HepG2 (cell line): ENCODE measurements around the gene SRSF12. TPM values are rescaled to one million over a fixed set of nuclear protein-coding genes. Genes with fewer than 3 reads are reported as not detected.

Source experiments
- GPN1 ChIP-seq: sonication (generic); formaldehyde crosslinking; IDR thresholded peaks from 2 replicates; pipeline ENCODE4 v1.5.1; 2020; ENCODE audit warnings: missing genetic modification reagents, borderline replicate concordance
- KAT7 ChIP-seq: IDR thresholded peaks from 2 replicates; pipeline ENCODE4 v1.6.1; 2018; ENCODE audit warnings: borderline replicate concordance, missing compliant biosample characterization
- KMT2A ChIP-seq: sonication (generic); formaldehyde crosslinking; IDR thresholded peaks from 2 replicates; pipeline ENCODE4 v1.4.0; 2020; ENCODE audit warnings: missing genetic modification reagents
- YEATS4 ChIP-seq: sonication (generic); formaldehyde crosslinking; IDR thresholded peaks from 2 replicates; pipeline ENCODE4 v1.4.0; 2020; ENCODE audit warnings: missing genetic modification reagents, borderline replicate concordance
- ZBTB7A ChIP-seq: sonication (generic); formaldehyde crosslinking; IDR thresholded peaks from 2 replicates; pipeline ENCODE4 v1.8.0; 2022; ENCODE audit warnings: mild to moderate bottlenecking, missing genetic modification reagents
- ZNF138 ChIP-seq: sonication (generic); formaldehyde crosslinking; IDR thresholded peaks from 2 replicates; pipeline ENCODE4 v1.5.0; 2020; ENCODE audit warnings: mild to moderate bottlenecking, low read depth, missing genetic modification reagents
- ZNF337 ChIP-seq: sonication (generic); formaldehyde crosslinking; IDR thresholded peaks from 2 replicates; pipeline ENCODE4 v1.5.1; 2020; ENCODE audit warnings: missing genetic modification reagents, low read depth, mild to moderate bottlenecking, borderline replicate concordance
- ZNF672 ChIP-seq: sonication (generic); formaldehyde crosslinking; IDR thresholded peaks from 2 replicates; pipeline ENCODE4 v1.8.1; 2022; ENCODE audit warnings: missing genetic modification reagents
- polyA plus RNA-seq, 8 experiments: library from polyadenylated mRNA; depleted of rRNA in 3 of 8; stranded (reverse) in 7 of 8; unstranded in 1 of 8; fragments of >200 nt; fragmentation: Illumina TruSeq in 4 of 8; extraction: Trizol in 4 of 8; gene quantifications; 2 replicates each; pipeline versions ENCODE4 v1.2.1 to v1.2.3, GENCODE V29; 2011 to 2016; ENCODE audit warnings: low read depth in 4 of 8, missing spikeins in 1 of 8, mixed read lengths in 1 of 8; ENCODE audit not compliant: insufficient read depth in 1 of 8
- total RNA-seq, 5 experiments: library from RNA; depleted of rRNA; stranded (reverse); fragments of >200 nt; fragmentation: Illumina TruSeq; extraction: Trizol; gene quantifications; 2 replicates each; pipeline ENCODE4 v1.2.3, GENCODE V29; 2016; ENCODE audit warnings: low read depth in 1 of 5
- TF ChIP-seq, protein P1 (sequence below): sonication (generic); formaldehyde crosslinking; IDR thresholded peaks from 2 replicates; pipeline ENCODE4 v1.5.0; 2020; ENCODE audit warnings: mild to moderate bottlenecking, missing genetic modification reagents, borderline replicate concordance
- TF ChIP-seq, protein P2 (sequence below): sonication (generic); formaldehyde crosslinking; IDR thresholded peaks from 2 replicates; pipeline ENCODE4 v1.4.0; 2020; ENCODE audit warnings: mild to moderate bottlenecking, missing genetic modification reagents
- TF ChIP-seq, protein P3 (sequence below): sonication (generic); formaldehyde crosslinking; IDR thresholded peaks from 2 replicates; pipeline ENCODE4 v1.5.1; 2020; ENCODE audit warnings: mild to moderate bottlenecking, missing genetic modification reagents, borderline replicate concordance
- TF ChIP-seq, protein P4 (sequence below): sonication (generic); formaldehyde crosslinking; IDR thresholded peaks from 2 replicates; pipeline ENCODE4 v1.4.0; 2020; ENCODE audit warnings: mild to moderate bottlenecking, missing genetic modification reagents

The SRSF12 gene
- total and polyA plus RNA-seq, 2 of the 13 experiments (the other 11 are each of a cell fraction or from before 2014, with no cell fraction given), result 1.7 to 1.9 TPM

DNA sequence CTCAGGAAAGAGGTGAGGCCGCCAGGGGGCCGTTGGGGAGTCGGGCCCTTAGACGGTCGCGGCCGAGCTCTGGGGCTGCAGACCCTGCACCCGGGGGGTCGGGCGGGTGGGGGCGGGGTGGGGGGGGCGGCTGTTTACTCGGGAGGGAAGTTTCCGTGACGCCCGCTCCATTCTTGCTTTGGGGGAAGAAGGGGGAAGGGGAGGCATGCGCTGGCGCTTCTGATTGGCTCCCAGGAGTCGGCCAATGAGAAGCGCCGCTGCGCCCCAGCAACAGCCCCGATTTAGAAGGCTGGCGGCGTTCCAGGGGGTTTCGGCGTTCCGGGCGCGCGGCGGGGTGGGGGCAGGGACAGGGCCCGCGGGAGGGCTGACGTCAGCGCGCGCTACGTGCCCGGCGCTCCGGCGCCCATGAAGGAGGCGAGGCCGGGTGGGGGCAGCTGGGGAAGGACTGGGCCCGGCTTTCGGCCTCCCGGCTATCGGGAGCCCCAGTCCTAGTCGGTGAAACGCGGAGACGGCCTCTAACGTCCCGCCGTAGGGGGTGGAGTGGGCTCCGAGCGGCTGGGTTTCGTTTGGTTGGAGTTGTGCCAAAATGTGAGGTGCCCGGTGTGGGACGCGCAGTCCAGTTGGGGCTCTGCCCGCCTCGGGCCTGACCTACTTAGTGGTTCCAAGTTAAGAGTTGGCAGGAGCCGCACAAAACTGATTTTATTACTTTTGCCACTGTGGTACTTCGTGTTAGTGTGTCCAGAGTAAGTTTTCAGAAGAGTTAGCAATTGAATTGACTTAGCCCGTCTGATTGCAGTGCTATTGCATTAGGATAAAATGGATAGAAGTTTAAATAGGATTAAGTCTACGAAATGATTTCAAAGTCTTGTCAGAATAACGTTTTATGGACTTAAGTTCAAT, 36.2 kb downstream of the SRSF12 start (continued):
- TF ChIP-seq, protein P1, sequence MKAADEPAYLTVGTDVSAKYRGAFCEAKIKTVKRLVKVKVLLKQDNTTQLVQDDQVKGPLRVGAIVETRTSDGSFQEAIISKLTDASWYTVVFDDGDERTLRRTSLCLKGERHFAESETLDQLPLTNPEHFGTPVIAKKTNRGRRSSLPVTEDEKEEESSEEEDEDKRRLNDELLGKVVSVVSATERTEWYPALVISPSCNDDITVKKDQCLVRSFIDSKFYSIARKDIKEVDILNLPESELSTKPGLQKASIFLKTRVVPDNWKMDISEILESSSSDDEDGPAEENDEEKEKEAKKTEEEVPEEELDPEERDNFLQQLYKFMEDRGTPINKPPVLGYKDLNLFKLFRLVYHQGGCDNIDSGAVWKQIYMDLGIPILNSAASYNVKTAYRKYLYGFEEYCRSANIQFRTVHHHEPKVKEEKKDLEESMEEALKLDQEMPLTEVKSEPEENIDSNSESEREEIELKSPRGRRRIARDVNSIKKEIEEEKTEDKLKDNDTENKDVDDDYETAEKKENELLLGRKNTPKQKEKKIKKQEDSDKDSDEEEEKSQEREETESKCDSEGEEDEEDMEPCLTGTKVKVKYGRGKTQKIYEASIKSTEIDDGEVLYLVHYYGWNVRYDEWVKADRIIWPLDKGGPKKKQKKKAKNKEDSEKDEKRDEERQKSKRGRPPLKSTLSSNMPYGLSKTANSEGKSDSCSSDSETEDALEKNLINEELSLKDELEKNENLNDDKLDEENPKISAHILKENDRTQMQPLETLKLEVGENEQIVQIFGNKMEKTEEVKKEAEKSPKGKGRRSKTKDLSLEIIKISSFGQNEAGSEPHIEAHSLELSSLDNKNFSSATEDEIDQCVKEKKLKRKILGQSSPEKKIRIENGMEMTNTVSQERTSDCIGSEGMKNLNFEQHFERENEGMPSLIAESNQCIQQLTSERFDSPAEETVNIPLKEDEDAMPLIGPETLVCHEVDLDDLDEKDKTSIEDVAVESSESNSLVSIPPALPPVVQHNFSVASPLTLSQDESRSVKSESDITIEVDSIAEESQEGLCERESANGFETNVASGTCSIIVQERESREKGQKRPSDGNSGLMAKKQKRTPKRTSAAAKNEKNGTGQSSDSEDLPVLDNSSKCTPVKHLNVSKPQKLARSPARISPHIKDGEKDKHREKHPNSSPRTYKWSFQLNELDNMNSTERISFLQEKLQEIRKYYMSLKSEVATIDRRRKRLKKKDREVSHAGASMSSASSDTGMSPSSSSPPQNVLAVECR (CRISPR knock-in tag), result peak; percentile 73
- TF ChIP-seq ZNF337 (CRISPR knock-in tag), result no peak
- TF ChIP-seq YEATS4 (CRISPR knock-in tag), result peak; percentile 96
- TF ChIP-seq ZBTB7A (CRISPR knock-in tag), result peak; percentile 18; the same call in 1 of the 2 replicates
- TF ChIP-seq, protein P2, sequence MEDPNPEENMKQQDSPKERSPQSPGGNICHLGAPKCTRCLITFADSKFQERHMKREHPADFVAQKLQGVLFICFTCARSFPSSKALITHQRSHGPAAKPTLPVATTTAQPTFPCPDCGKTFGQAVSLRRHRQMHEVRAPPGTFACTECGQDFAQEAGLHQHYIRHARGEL (CRISPR knock-in tag), result no peak
- no peak for TF ChIP-seq ZNF138 (CRISPR knock-in tag)
- TF ChIP-seq, protein P3, sequence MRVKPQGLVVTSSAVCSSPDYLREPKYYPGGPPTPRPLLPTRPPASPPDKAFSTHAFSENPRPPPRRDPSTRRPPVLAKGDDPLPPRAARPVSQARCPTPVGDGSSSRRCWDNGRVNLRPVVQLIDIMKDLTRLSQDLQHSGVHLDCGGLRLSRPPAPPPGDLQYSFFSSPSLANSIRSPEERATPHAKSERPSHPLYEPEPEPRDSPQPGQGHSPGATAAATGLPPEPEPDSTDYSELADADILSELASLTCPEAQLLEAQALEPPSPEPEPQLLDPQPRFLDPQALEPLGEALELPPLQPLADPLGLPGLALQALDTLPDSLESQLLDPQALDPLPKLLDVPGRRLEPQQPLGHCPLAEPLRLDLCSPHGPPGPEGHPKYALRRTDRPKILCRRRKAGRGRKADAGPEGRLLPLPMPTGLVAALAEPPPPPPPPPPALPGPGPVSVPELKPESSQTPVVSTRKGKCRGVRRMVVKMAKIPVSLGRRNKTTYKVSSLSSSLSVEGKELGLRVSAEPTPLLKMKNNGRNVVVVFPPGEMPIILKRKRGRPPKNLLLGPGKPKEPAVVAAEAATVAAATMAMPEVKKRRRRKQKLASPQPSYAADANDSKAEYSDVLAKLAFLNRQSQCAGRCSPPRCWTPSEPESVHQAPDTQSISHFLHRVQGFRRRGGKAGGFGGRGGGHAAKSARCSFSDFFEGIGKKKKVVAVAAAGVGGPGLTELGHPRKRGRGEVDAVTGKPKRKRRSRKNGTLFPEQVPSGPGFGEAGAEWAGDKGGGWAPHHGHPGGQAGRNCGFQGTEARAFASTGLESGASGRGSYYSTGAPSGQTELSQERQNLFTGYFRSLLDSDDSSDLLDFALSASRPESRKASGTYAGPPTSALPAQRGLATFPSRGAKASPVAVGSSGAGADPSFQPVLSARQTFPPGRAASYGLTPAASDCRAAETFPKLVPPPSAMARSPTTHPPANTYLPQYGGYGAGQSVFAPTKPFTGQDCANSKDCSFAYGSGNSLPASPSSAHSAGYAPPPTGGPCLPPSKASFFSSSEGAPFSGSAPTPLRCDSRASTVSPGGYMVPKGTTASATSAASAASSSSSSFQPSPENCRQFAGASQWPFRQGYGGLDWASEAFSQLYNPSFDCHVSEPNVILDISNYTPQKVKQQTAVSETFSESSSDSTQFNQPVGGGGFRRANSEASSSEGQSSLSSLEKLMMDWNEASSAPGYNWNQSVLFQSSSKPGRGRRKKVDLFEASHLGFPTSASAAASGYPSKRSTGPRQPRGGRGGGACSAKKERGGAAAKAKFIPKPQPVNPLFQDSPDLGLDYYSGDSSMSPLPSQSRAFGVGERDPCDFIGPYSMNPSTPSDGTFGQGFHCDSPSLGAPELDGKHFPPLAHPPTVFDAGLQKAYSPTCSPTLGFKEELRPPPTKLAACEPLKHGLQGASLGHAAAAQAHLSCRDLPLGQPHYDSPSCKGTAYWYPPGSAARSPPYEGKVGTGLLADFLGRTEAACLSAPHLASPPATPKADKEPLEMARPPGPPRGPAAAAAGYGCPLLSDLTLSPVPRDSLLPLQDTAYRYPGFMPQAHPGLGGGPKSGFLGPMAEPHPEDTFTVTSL (CRISPR knock-in tag), result no peak; the same call in 1 of the 2 replicates
- peak; percentile 82 for TF ChIP-seq KMT2A (CRISPR knock-in tag)
- 0 out of 2 replicates have a peak, but pooled peaks have one; percentile 4 for TF ChIP-seq GPN1 (CRISPR knock-in tag)
- TF ChIP-seq KAT7, result 0 out of 2 replicates have a peak, but pooled peaks have one; percentile 56
- TF ChIP-seq, protein P4, sequence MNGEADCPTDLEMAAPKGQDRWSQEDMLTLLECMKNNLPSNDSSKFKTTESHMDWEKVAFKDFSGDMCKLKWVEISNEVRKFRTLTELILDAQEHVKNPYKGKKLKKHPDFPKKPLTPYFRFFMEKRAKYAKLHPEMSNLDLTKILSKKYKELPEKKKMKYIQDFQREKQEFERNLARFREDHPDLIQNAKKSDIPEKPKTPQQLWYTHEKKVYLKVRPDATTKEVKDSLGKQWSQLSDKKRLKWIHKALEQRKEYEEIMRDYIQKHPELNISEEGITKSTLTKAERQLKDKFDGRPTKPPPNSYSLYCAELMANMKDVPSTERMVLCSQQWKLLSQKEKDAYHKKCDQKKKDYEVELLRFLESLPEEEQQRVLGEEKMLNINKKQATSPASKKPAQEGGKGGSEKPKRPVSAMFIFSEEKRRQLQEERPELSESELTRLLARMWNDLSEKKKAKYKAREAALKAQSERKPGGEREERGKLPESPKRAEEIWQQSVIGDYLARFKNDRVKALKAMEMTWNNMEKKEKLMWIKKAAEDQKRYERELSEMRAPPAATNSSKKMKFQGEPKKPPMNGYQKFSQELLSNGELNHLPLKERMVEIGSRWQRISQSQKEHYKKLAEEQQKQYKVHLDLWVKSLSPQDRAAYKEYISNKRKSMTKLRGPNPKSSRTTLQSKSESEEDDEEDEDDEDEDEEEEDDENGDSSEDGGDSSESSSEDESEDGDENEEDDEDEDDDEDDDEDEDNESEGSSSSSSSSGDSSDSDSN (CRISPR knock-in tag), result peak; percentile 54; the same call in 1 of the 2 replicates
- TF ChIP-seq ZNF672, result no peak; the same call in 1 of the 2 replicates
